GM23248 (cell line): ENCODE measurements around the gene TENM4.

Source experiments
- EZH2 ChIP-seq: fragments of 200-600 bp; sonication (generic); IDR thresholded peaks from 2 replicates; pipeline ENCODE4 v1.6.1; 2018; ENCODE audit warnings: antibody characterized with exemption, mild to moderate bottlenecking; ENCODE audit not compliant: insufficient read depth, poor library complexity, severe bottlenecking
- EZH2phosphoT487 ChIP-seq: fragments of 200-600 bp; sonication (generic); IDR thresholded peaks from 2 replicates; pipeline ENCODE4 v1.6.1; 2018; ENCODE audit warnings: antibody characterized with exemption, moderate library complexity, mild to moderate bottlenecking, low read depth; ENCODE audit not compliant: insufficient read depth

DNA sequence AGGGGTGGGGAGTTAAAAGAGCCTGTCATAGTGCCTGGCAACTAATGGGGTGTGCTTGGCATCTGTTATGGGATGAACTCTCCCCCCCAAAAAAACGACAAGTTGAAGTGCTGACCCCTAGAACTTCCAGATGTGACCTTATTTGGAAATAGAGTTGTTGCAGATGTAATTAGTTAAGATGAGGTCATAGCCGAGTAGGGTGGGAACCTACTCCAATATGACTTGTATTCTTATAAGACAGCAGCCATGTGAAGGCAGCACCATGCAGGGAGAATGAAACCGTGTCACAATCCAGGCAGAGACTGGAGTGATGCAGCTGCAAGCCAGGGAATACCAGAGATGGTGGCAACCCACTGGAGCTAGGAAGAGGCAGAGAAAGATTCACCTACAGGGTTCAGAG lies 394.5 kb downstream of the TENM4 start:
- TF ChIP-seq EZH2phosphoT487 (no peak), EZH2 (no peak)
